MCF 10A (cell line): ENCODE measurements around the gene HMGN3. TPM values are rescaled to one million over a fixed set of nuclear protein-coding genes. Genes with fewer than 3 reads are reported as not detected.
"Not testable (repeated sequence)": the region's sequence is repeated elsewhere in the genome, so short reads cannot be mapped to it uniquely, and the experiment has no call there.

Experiments
- BruUV-seq: library from RNA; stranded (reverse); fragments of 400-500 nt; replicated peaks from 2 replicates; lab custom pipeline; 2021; lab: Mats Ljungman, UMichigan
- CTCF ChIA-PET: fragments of 300-600 bp; sonication (Branson Sonifier 250); formaldehyde crosslinking; extraction: SDS; loops from one replicate; lab custom pipeline; 2021; ENCODE audit warnings: antibody characterized with exemption, inconsistent platforms; lab: Yijun Ruan, JAX
- POLR2A ChIA-PET: fragments of 300-600, 350-650 bp; sonication (Branson Sonifier 250); formaldehyde crosslinking; extraction: SDS; loops from one replicate; lab custom pipeline; 2020; ENCODE audit warnings: antibody characterized with exemption, inconsistent platforms; lab: Yijun Ruan, JAX
- DNase-seq: peaks from one replicate; pipeline ENCODE4 v3.0.0-alpha.2; 2018; ENCODE audit not compliant: unreplicated experiment
- H3K27ac Mint-ChIP-seq: one replicate; pipeline ENCODE4 v1.8.0; 2022; ENCODE audit warnings: mild to moderate bottlenecking, low read depth, mixed read lengths; ENCODE audit not compliant: unreplicated experiment
- H3K27me3 Mint-ChIP-seq: one replicate; pipeline ENCODE4 v1.8.0; 2022; ENCODE audit warnings: mixed read lengths; ENCODE audit not compliant: insufficient read depth, unreplicated experiment
- H3K36me3 Mint-ChIP-seq: one replicate; pipeline ENCODE4 v1.8.0; 2022; ENCODE audit warnings: mild to moderate bottlenecking, moderate library complexity, mixed read lengths; ENCODE audit not compliant: insufficient read depth, unreplicated experiment
- H3K4me1 Mint-ChIP-seq: one replicate; pipeline ENCODE4 v1.8.0; 2022; ENCODE audit warnings: mixed read lengths; ENCODE audit not compliant: insufficient read depth, unreplicated experiment
- H3K4me3 Mint-ChIP-seq: one replicate; pipeline ENCODE4 v1.8.0; 2022; ENCODE audit warnings: mild to moderate bottlenecking, moderate library complexity, mixed read lengths; ENCODE audit not compliant: unreplicated experiment
- H3K9me3 Mint-ChIP-seq: one replicate; pipeline ENCODE4 v1.8.0; 2022; ENCODE audit warnings: mixed read lengths; ENCODE audit not compliant: unreplicated experiment
- CTCF ChIP-seq: fragments of 200-600 bp; IDR thresholded peaks from one replicate; pipeline ENCODE4 v1.8.0; 2022; ENCODE audit warnings: antibody characterized with exemption, mild to moderate bottlenecking; ENCODE audit not compliant: unreplicated experiment
- intact Hi-C: fragments of 100-400 bp; cut with micrococcal nuclease; formaldehyde crosslinking; loops from 2 replicates; pipeline ENCODE4 v1.14.1; 2022
- total RNA-seq: library from RNA; stranded (reverse); gene quantifications from 2 replicates; pipeline ENCODE4 v1.2.3, GENCODE V29; 2022

HMGN3 gene
- total RNA-seq, 1 experiment from 2014 or later: 36.5 TPM

GRCh38 chr6:79260772-79261171, 26.3 kb upstream of the HMGN3 start:
- POLR2A ChIA-PET: no interaction called here
- no TSS peak for BruUV-seq
- peaks cover 8% of the 10 kb centered on the region for H3K4me1 Mint-ChIP-seq
- H3K27me3 Mint-ChIP-seq: no peaks in the 10 kb centered on the region
- H3K36me3 Mint-ChIP-seq: no peaks in the 10 kb centered on the region
- intact Hi-C loops: no loop called here
- CTCF ChIA-PET: no interaction called here
- no peak overlapping the region for H3K27ac Mint-ChIP-seq
- no peak for DNase-seq
- peaks cover 31% of the 10 kb centered on the region for H3K9me3 Mint-ChIP-seq
- H3K4me3 Mint-ChIP-seq: no peak overlapping the region
- no peak for TF ChIP-seq CTCF

GRCh38 chr6:79257381-79258205, 23.1 kb upstream of the HMGN3 start:
- Mint-ChIP-seq H3K4me3 (no peak overlapping the region), H3K27me3 (no peaks in the 10 kb centered on the region), H3K4me1 (peaks cover 8% of the 10 kb centered on the region), H3K36me3 (no peaks in the 10 kb centered on the region), H3K9me3 (peaks cover 28% of the 10 kb centered on the region), H3K27ac (peak overlapping the region; percentile 61)
- intact Hi-C loops: no loop called here
- peak; percentile 38 for DNase-seq
- TF ChIP-seq CTCF: no peak
- no TSS peak for BruUV-seq
- CTCF ChIA-PET: interaction anchor here (0.5 to 1.1 kb wide), 2 partner anchors 17 to 83 kb away, joined by 3 read pairs; no protein-coding TSS in a partner anchor
- POLR2A ChIA-PET: interaction anchor here (0.5 to 1.0 kb wide), 3 partner anchors 23 to 279 kb away, joined by 3 read pairs; partner anchors contain the start of gene HMGN3

GRCh38 chr6:79256770-79257169, 22.3 kb upstream of the HMGN3 start:
- H3K27ac Mint-ChIP-seq, intact Hi-C loops, DNase-seq, BruUV-seq, H3K4me3 Mint-ChIP-seq, H3K36me3 Mint-ChIP-seq, H3K27me3 Mint-ChIP-seq, H3K4me1 Mint-ChIP-seq: not testable (repeated sequence)
- H3K9me3 Mint-ChIP-seq: peaks cover 33% of the 10 kb centered on the region
- ChIA-PET POLR2A (interaction anchor here (0.6 kb wide), 1 partner anchor 215 kb away, joined by 3 read pairs; no protein-coding TSS in a partner anchor), CTCF (interaction anchor here (0.7 to 1.1 kb wide), 2 partner anchors 18 to 175 kb away, joined by 3 read pairs; no protein-coding TSS in a partner anchor)

GRCh38 chr6:79255086-79255485, 20.6 kb upstream of the HMGN3 start:
- H3K4me3 Mint-ChIP-seq, CTCF ChIA-PET, H3K27me3 Mint-ChIP-seq, H3K27ac Mint-ChIP-seq, intact Hi-C loops, H3K36me3 Mint-ChIP-seq, BruUV-seq, DNase-seq, H3K4me1 Mint-ChIP-seq, POLR2A ChIA-PET: not testable (repeated sequence)
- H3K9me3 Mint-ChIP-seq: peaks cover 28% of the 10 kb centered on the region

GRCh38 chr6:79250559-79250958, 16.1 kb upstream of the HMGN3 start:
- no peaks in the 10 kb centered on the region for H3K4me1 Mint-ChIP-seq
- no peak overlapping the region for H3K4me3 Mint-ChIP-seq
- ChIA-PET CTCF (interaction anchor here (0.7 kb wide), 1 partner anchor 917 kb away, joined by 5 read pairs; no protein-coding TSS in a partner anchor), POLR2A (interaction anchor here (0.7 kb wide), 1 partner anchor 27 kb away, joined by 3 read pairs; no protein-coding TSS in a partner anchor)
- TF ChIP-seq CTCF: no peak
- no TSS peak for BruUV-seq
- intact Hi-C loops: no loop called here
- peaks cover 6% of the 10 kb centered on the region for H3K36me3 Mint-ChIP-seq
- peaks cover 5% of the 10 kb centered on the region for H3K9me3 Mint-ChIP-seq
- no peaks in the 10 kb centered on the region for H3K27me3 Mint-ChIP-seq
- no peak overlapping the region for H3K27ac Mint-ChIP-seq
- DNase-seq: no peak
